Measurements from ENCODE around the gene DNAH10.

- TF ChIP-seq SNAI2 (CRISPR knock-in tag; IDR thresholded peaks at IDR 0.05) (no peak), OSR1 (CRISPR knock-in tag; IDR thresholded peaks at IDR 0.05) (no peak), ZC3H10 (CRISPR knock-in tag; IDR thresholded peaks at IDR 0.05) (no peak), TSHZ2 (CRISPR knock-in tag; IDR thresholded peaks at IDR 0.05) (no peak), ZFP30 (CRISPR knock-in tag; IDR thresholded peaks at IDR 0.05) (no peak), ZFP3 (CRISPR knock-in tag; IDR thresholded peaks at IDR 0.05) (no peak), GLIS3 (CRISPR knock-in tag; IDR thresholded peaks at IDR 0.05) (no peak), ARNTL (CRISPR knock-in tag; IDR thresholded peaks at IDR 0.05; ENCODE audit: borderline replicate concordance, low read depth) (no peak), PATZ1 (CRISPR knock-in tag; IDR thresholded peaks at IDR 0.05; ENCODE audit: borderline replicate concordance) (no peak), TOX (CRISPR knock-in tag; IDR thresholded peaks at IDR 0.05; ENCODE audit: borderline replicate concordance) (no peak), ZNF70 (CRISPR knock-in tag; IDR thresholded peaks at IDR 0.05) (no peak), TCF4 (CRISPR knock-in tag; IDR thresholded peaks at IDR 0.05; ENCODE audit: borderline replicate concordance) (no peak), ZNF8 (CRISPR knock-in tag; IDR thresholded peaks at IDR 0.05) (no peak), CSDC2 (CRISPR knock-in tag; IDR thresholded peaks at IDR 0.05) (no peak)
Observed at GRCh38 chr12:123965382-123965781, 203.3 kb downstream of the DNAH10 start.
